ENCODE results near the gene MYOCD.

Gene MYOCD

DNA sequence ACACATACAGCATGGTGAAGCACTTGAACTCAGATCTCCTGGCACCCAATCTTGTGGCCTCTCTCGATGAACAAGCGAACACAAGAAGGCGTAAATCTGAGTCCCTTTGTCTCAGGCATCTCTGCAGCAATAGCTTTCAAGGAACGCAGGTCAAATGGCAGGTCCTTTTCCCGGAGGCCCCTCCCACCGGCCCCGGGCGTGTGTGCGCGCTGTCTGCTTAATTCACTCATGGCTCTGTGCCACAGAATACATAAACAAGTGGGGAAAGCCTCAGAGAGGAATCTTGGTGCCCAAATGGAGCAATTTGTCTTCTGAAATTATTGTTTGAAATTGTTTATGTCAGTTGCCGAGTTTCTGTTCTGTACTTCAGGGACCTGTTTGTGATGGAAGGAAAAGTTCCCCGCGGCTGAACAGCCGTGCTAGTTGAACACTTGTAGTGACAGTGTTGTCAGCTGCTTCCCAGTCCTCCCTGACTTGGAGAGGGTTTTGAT is 14.8 kb downstream of the MYOCD start:
- ChIA-PET POLR2A (no interaction called here), CTCF (interaction anchor here (2.9 kb wide), 1 partner anchor 13 kb away, joined by 14 read pairs; no protein-coding TSS in a partner anchor)
- Histone ChIP-seq H3K9me3 (ENCODE audit: control insufficient read depth, insufficient read depth, low read depth, low read length) (no peaks in the 10 kb centered on the region), H3K4me1 (ENCODE audit: control insufficient read depth, insufficient read depth, low read length) (no peaks in the 10 kb centered on the region), H3K27ac (ENCODE audit: extremely low read depth, low read depth, low read length) (no peak overlapping the region), H3K36me3 (ENCODE audit: control insufficient read depth in 2 of 2, insufficient read depth in 1 of 2, low read length in 2 of 2) (no peaks in the 10 kb centered on the region), H3K4me3 (ENCODE audit: low read depth, low read length) (no peak overlapping the region)
- TF ChIP-seq ZNF335 (tag by site-specific recombination; conservative IDR thresholded peaks at IDR 0.05) = peak; percentile 88
- TF ChIP-seq ZNF600 (tag by site-specific recombination; IDR thresholded peaks at IDR 0.05) = 0 out of 2 replicates have a peak, but pooled peaks have one; percentile 28
- TF ChIP-seq, protein P1, sequence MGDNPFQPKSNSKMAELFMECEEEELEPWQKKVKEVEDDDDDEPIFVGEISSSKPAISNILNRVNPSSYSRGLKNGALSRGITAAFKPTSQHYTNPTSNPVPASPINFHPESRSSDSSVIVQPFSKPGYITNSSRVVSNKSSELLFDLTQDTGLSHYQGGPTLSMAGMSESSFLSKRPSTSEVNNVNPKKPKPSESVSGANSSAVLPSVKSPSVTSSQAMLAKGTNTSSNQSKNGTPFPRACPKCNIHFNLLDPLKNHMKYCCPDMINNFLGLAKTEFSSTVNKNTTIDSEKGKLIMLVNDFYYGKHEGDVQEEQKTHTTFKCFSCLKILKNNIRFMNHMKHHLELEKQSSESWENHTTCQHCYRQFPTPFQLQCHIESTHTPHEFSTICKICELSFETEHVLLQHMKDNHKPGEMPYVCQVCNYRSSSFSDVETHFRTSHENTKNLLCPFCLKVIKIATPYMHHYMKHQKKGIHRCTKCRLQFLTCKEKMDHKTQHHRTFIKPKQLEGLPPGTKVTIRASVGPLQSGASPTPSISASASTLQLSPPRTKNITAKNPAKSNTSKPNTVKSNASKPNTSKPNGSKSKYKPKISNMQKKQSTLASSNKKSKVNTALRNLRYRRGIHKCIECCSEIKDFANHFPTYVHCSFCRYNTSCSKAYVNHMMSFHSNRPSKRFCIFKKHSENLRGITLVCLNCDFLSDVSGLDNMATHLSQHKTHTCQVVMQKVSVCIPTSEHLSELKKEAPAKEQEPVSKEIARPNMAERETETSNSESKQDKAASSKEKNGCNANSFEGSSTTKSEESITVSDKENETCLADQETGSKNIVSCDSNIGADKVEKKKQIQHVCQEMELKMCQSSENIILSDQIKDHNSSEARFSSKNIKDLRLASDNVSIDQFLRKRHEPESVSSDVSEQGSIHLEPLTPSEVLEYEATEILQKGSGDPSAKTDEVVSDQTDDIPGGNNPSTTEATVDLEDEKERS (tag by site-specific recombination; IDR thresholded peaks at IDR 0.05) = no peak
- TF ChIP-seq, protein P2, sequence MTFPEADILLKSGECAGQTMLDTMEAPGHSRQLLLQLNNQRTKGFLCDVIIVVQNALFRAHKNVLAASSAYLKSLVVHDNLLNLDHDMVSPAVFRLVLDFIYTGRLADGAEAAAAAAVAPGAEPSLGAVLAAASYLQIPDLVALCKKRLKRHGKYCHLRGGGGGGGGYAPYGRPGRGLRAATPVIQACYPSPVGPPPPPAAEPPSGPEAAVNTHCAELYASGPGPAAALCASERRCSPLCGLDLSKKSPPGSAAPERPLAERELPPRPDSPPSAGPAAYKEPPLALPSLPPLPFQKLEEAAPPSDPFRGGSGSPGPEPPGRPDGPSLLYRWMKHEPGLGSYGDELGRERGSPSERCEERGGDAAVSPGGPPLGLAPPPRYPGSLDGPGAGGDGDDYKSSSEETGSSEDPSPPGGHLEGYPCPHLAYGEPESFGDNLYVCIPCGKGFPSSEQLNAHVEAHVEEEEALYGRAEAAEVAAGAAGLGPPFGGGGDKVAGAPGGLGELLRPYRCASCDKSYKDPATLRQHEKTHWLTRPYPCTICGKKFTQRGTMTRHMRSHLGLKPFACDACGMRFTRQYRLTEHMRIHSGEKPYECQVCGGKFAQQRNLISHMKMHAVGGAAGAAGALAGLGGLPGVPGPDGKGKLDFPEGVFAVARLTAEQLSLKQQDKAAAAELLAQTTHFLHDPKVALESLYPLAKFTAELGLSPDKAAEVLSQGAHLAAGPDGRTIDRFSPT (tag by site-specific recombination; IDR thresholded peaks at IDR 0.05) = no peak
- TF ChIP-seq TRIM28 (IDR thresholded peaks at IDR 0.05; ENCODE audit: borderline replicate concordance, low read length) = 0 out of 2 replicates have a peak, but pooled peaks have one; percentile 21
- TF ChIP-seq ZBTB17 (tag by site-specific recombination; IDR thresholded peaks at IDR 0.05) = peak; percentile 25; the same call in 1 of the 2 replicates
- TF ChIP-seq, protein P3, sequence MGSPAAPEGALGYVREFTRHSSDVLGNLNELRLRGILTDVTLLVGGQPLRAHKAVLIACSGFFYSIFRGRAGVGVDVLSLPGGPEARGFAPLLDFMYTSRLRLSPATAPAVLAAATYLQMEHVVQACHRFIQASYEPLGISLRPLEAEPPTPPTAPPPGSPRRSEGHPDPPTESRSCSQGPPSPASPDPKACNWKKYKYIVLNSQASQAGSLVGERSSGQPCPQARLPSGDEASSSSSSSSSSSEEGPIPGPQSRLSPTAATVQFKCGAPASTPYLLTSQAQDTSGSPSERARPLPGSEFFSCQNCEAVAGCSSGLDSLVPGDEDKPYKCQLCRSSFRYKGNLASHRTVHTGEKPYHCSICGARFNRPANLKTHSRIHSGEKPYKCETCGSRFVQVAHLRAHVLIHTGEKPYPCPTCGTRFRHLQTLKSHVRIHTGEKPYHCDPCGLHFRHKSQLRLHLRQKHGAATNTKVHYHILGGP (tag by site-specific recombination; IDR thresholded peaks at IDR 0.05) = peak; percentile 77

DNA sequence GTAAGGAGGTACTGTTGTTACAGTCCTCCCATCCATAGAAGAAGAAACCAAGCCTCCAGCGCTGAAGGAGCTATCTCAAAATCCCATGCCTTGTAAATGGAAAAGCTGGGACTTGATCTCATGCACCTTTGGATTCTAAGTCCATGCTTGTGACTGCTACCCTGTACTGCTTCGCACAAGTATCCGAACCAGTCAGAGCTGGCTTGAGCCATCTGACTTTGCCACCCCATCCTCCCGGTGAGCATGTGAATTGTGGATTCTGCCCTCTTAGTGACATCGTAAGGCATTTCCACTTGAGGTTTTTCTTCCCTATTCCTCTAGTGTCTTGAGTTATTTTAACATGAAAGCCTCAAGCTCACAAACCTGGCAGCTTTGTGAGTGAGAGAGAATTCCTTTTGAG is 15.3 kb downstream of the MYOCD start:
- no peak overlapping the region for H3K4me3 ChIP-seq (ENCODE audit: low read depth, low read length)
- H3K9me3 ChIP-seq (ENCODE audit: control insufficient read depth, insufficient read depth, low read depth, low read length) = no peaks in the 10 kb centered on the region
- no peaks in the 10 kb centered on the region for H3K36me3 ChIP-seq (ENCODE audit: control insufficient read depth in 2 of 2, insufficient read depth in 1 of 2, low read length in 2 of 2)
- ChIA-PET CTCF (interaction anchor here (1.0 to 2.9 kb wide), 2 partner anchors 13 to 198 kb away, joined by 3 to 14 read pairs; no protein-coding TSS in a partner anchor), POLR2A (no interaction called here)
- TF ChIP-seq ZNF114 (tag by site-specific recombination; IDR thresholded peaks at IDR 0.05) (no peak), ZNF248 (tag by site-specific recombination; IDR thresholded peaks at IDR 0.05) (no peak), ZBTB20 (tag by site-specific recombination; IDR thresholded peaks at IDR 0.05) (no peak), BCL11A (tag by site-specific recombination; IDR thresholded peaks at IDR 0.05; ENCODE audit: low read depth) (no peak), ZNF239 (tag by site-specific recombination; IDR thresholded peaks at IDR 0.05) (no peak), KLF16 (tag by site-specific recombination; IDR thresholded peaks at IDR 0.05) (no peak), ZNF501 (tag by site-specific recombination; IDR thresholded peaks at IDR 0.05) (no peak), ZNF146 (tag by site-specific recombination; IDR thresholded peaks at IDR 0.05) (no peak), ZNF266 (tag by site-specific recombination; IDR thresholded peaks at IDR 0.05; ENCODE audit: low read depth) (no peak), ZNF76 (tag by site-specific recombination; IDR thresholded peaks at IDR 0.05; ENCODE audit: borderline replicate concordance, low read depth) (no peak), ZNF707 (tag by site-specific recombination; IDR thresholded peaks at IDR 0.05) (no peak), ZNF610 (tag by site-specific recombination; IDR thresholded peaks at IDR 0.05; ENCODE audit: borderline replicate concordance) (no peak)
- TF ChIP-seq, protein P4, sequence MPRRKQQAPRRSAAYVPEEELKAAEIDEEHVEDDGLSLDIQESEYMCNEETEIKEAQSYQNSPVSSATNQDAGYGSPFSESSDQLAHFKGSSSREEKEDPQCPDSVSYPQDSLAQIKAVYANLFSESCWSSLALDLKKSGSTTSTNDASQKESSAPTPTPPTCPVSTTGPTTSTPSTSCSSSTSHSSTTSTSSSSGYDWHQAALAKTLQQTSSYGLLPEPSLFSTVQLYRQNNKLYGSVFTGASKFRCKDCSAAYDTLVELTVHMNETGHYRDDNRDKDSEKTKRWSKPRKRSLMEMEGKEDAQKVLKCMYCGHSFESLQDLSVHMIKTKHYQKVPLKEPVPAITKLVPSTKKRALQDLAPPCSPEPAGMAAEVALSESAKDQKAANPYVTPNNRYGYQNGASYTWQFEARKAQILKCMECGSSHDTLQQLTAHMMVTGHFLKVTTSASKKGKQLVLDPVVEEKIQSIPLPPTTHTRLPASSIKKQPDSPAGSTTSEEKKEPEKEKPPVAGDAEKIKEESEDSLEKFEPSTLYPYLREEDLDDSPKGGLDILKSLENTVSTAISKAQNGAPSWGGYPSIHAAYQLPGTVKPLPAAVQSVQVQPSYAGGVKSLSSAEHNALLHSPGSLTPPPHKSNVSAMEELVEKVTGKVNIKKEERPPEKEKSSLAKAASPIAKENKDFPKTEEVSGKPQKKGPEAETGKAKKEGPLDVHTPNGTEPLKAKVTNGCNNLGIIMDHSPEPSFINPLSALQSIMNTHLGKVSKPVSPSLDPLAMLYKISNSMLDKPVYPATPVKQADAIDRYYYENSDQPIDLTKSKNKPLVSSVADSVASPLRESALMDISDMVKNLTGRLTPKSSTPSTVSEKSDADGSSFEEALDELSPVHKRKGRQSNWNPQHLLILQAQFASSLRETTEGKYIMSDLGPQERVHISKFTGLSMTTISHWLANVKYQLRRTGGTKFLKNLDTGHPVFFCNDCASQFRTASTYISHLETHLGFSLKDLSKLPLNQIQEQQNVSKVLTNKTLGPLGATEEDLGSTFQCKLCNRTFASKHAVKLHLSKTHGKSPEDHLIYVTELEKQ (tag by site-specific recombination; IDR thresholded peaks at IDR 0.05; ENCODE audit: borderline replicate concordance) = no peak
- TF ChIP-seq, protein P5, sequence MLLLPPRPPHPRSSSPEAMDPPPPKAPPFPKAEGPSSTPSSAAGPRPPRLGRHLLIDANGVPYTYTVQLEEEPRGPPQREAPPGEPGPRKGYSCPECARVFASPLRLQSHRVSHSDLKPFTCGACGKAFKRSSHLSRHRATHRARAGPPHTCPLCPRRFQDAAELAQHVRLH (tag by site-specific recombination; IDR thresholded peaks at IDR 0.05) = no peak
- TF ChIP-seq, protein P6, sequence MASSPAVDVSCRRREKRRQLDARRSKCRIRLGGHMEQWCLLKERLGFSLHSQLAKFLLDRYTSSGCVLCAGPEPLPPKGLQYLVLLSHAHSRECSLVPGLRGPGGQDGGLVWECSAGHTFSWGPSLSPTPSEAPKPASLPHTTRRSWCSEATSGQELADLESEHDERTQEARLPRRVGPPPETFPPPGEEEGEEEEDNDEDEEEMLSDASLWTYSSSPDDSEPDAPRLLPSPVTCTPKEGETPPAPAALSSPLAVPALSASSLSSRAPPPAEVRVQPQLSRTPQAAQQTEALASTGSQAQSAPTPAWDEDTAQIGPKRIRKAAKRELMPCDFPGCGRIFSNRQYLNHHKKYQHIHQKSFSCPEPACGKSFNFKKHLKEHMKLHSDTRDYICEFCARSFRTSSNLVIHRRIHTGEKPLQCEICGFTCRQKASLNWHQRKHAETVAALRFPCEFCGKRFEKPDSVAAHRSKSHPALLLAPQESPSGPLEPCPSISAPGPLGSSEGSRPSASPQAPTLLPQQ (tag by site-specific recombination; IDR thresholded peaks at IDR 0.05) = no peak
- H3K27ac ChIP-seq (ENCODE audit: extremely low read depth, low read depth, low read length) = no peak overlapping the region
- H3K4me1 ChIP-seq (ENCODE audit: control insufficient read depth, insufficient read depth, low read length) = no peaks in the 10 kb centered on the region
